T-cell (primary cell): ENCODE measurements around the gene WDR26. TPM values are rescaled to one million over a fixed set of nuclear protein-coding genes. Genes with fewer than 3 reads are reported as not detected.
"Not testable (repeated sequence)": the region's sequence is repeated elsewhere in the genome, so short reads cannot be mapped to it uniquely, and the experiment has no call there.

Source experiments
- ATAC-seq, 4 experiments: fragments of 200-7000 bp in 3 of 4; fragments of 150-1000 bp in 1 of 4; cut with Tn5 transposase; replicated peaks in 1 of 4; 1 replicate in 3 of 4; 2 replicates in 1 of 4; pipeline ENCODE4 v1.10.0; 2021; ENCODE audit warnings: moderate library complexity in 3 of 4, mild to moderate bottlenecking in 2 of 4, moderate number of reproducible peaks in 1 of 4
- CTCF ChIA-PET, 2 donors: fragments of 300-600 bp; sonication (Branson Sonifier 250); formaldehyde crosslinking; loops; one replicate each; lab custom pipeline; 2022; ENCODE audit warnings: antibody characterized with exemption in 2 of 2; lab: Charles Lee
- POLR2A ChIA-PET, 2 donors: fragments of 300-600 bp; sonication (Branson Sonifier 250); formaldehyde crosslinking; loops; one replicate each; lab custom pipeline; 2022; ENCODE audit warnings: antibody characterized with exemption in 2 of 2; lab: Charles Lee
- DNase-seq, 35 experiments: peaks; one replicate each; pipeline versions ENCODE4 v3.0.0 to v3.0.0-alpha.2; 2013 to 2023
- H3K27ac ChIP-seq: one replicate; pipeline ENCODE4 v1.5.1; 2013; ENCODE audit warnings: low read length
- H3K27me3 ChIP-seq, 2 experiments: replicated peaks in 1 of 2; 1 replicate in 1 of 2; 2 replicates in 1 of 2; pipeline versions ENCODE4 v1.6.1 to v1.7.0; 2013; ENCODE audit warnings: low read length in 1 of 2, mixed read lengths in 1 of 2; ENCODE audit not compliant: control insufficient read depth in 2 of 2, insufficient read depth in 2 of 2; ENCODE audit errors: extremely low read depth in 1 of 2
- H3K36me3 ChIP-seq, 2 donors: 1 replicate in 1 of 2; 2 replicates in 1 of 2; pipeline versions ENCODE4 v1.6.1 to v1.7.0; 2013; ENCODE audit warnings: low read length in 1 of 2; ENCODE audit not compliant: control insufficient read depth in 2 of 2, insufficient read depth in 1 of 2; ENCODE audit errors: extremely low read depth in 1 of 2
- H3K4me1 ChIP-seq, 2 experiments: 1 replicate in 1 of 2; 2 replicates in 1 of 2; pipeline versions ENCODE4 v1.6.1 to v1.7.0; 2013; ENCODE audit warnings: low read length in 2 of 2, mixed read lengths in 1 of 2; ENCODE audit not compliant: insufficient read depth in 2 of 2, control insufficient read depth in 1 of 2; ENCODE audit errors: extremely low read depth in 1 of 2
- H3K4me3 ChIP-seq, 2 donors: 1 replicate in 1 of 2; 2 replicates in 1 of 2; pipeline versions ENCODE4 v1.5.1 to v1.7.0; 2013; ENCODE audit warnings: mild to moderate bottlenecking in 2 of 2, low read length in 1 of 2, moderate library complexity in 1 of 2; ENCODE audit not compliant: control insufficient read depth in 1 of 2; ENCODE audit errors: extremely low read depth in 1 of 2
- H3K9me3 ChIP-seq: 2 replicates; pipeline ENCODE4 v1.7.0; 2013
- H3K27ac Mint-ChIP-seq, 2 donors: one replicate each; pipeline ENCODE4 v1.8.0; 2020 to 2021; ENCODE audit warnings: mild to moderate bottlenecking in 2 of 2, mixed read lengths in 2 of 2
- H3K27me3 Mint-ChIP-seq, 2 donors: one replicate each; pipeline ENCODE4 v1.8.0; 2021 to 2022; ENCODE audit warnings: mixed read lengths in 2 of 2
- H3K36me3 Mint-ChIP-seq: one replicate; pipeline ENCODE4 v1.8.0; 2021; ENCODE audit warnings: mixed read lengths
- H3K4me1 Mint-ChIP-seq, 3 donors: one replicate each; pipeline ENCODE4 v1.8.0; 2020 to 2022; ENCODE audit warnings: mixed read lengths in 3 of 3, mild to moderate bottlenecking in 1 of 3
- H3K4me3 Mint-ChIP-seq, 3 donors: one replicate each; pipeline ENCODE4 v1.8.0; 2020 to 2022; ENCODE audit warnings: mild to moderate bottlenecking in 3 of 3, mixed read lengths in 3 of 3, moderate library complexity in 3 of 3
- H3K9me3 Mint-ChIP-seq, 3 donors: one replicate each; pipeline ENCODE4 v1.8.0; 2020 to 2022; ENCODE audit warnings: mixed read lengths in 3 of 3
- WGBS: methylation state at CpG from one replicate; pipeline ENCODE4 v1.1.5; 2013; ENCODE audit warnings: missing lambda C conversion rate; ENCODE audit not compliant: insufficient coverage; 5-methylcytosine and 5-hydroxymethylcytosine counted together
- total RNA-seq, 35 experiments: library from RNA in 6 of 35; stranded (reverse) in 6 of 35; fragments of 120-200 nt in 1 of 35; gene quantifications; one replicate each; pipeline versions ENCODE4 v1.2.1 to v1.2.4 and lab custom pipeline; 2013 to 2026

WDR26 gene
- total RNA-seq, 5 donors from 2014 or later (not counting 1 experiment from before 2014, with no cell fraction given), result 90.7 to 166 (median 96.3) TPM

GRCh38 chr1:224343679-224344078 is 90.9 kb downstream of the WDR26 start:
- WGBS, result 25% methylated on average over 1 of the region's 3 CpGs
- H3K9me3 Mint-ChIP-seq, result peaks cover 0 to 12% (median 0%) of the 10 kb centered on the region in 3 donors
- no peaks in the 10 kb centered on the region for H3K36me3 Mint-ChIP-seq
- ATAC-seq, result no peak
- peak overlapping the region in 1 of 3 donors; percentile 27 for H3K4me3 Mint-ChIP-seq
- DNase-seq, result no peak
- POLR2A ChIA-PET, result interaction anchor here in 1 of 2 donors (0.5 to 0.6 kb wide), 2 partner anchors 23 to 31 kb away, joined by 3 read pairs; no protein-coding TSS in a partner anchor
- no peaks in the 10 kb centered on the region for H3K36me3 ChIP-seq
- peaks cover 0 to 7% of the 10 kb centered on the region in 2 experiments for H3K27me3 ChIP-seq
- H3K4me3 ChIP-seq, result no peak overlapping the region
- no peak overlapping the region for H3K27ac ChIP-seq
- no peaks in the 10 kb centered on the region for H3K27me3 Mint-ChIP-seq
- CTCF ChIA-PET, result interaction anchor here in 1 of 2 donors (0.9 kb wide), 1 partner anchor 10 kb away, joined by 3 read pairs; no protein-coding TSS in a partner anchor
- peaks cover 11 to 16% of the 10 kb centered on the region in 2 experiments for H3K4me1 ChIP-seq
- peaks cover 15 to 26% (median 26%) of the 10 kb centered on the region in 3 donors for H3K4me1 Mint-ChIP-seq
- no peak overlapping the region for H3K27ac Mint-ChIP-seq
- H3K9me3 ChIP-seq, result no peaks in the 10 kb centered on the region

GRCh38 chr1:224340453-224341384 is 93.9 kb downstream of the WDR26 start:
- H3K36me3 ChIP-seq, H3K36me3 Mint-ChIP-seq, H3K9me3 ChIP-seq, H3K27me3 Mint-ChIP-seq, H3K9me3 Mint-ChIP-seq, POLR2A ChIA-PET, CTCF ChIA-PET, H3K4me1 Mint-ChIP-seq, H3K4me1 ChIP-seq, H3K27ac ChIP-seq, H3K27me3 ChIP-seq: not testable (repeated sequence)
- H3K4me3 ChIP-seq, result peak overlapping the region; percentile 55 to 71
- Mint-ChIP-seq H3K4me3 (peak overlapping the region; percentile 59 to 76 (median 75)), H3K27ac (peak overlapping the region in 1 of 2 donors; percentile 39)
- ATAC-seq, result peak; percentile 84 to 97 (median 90)
- 12% methylated on average over 23 of the region's 36 CpGs for WGBS
- DNase-seq, result peak in 29 of 35 experiments; percentile 1 to 59 (median 23)

- no peak overlapping the region for H3K4me3 Mint-ChIP-seq
- ATAC-seq, result no peak
These were observed 95.1 kb downstream of the WDR26 start for GRCh38 chr1:224339442-224340033.

GRCh38 chr1:224338150-224338838 is 96.3 kb downstream of the WDR26 start:
- peaks cover 0 to 9% (median 0%) of the 10 kb centered on the region in 3 donors for H3K9me3 Mint-ChIP-seq
- no peaks in the 10 kb centered on the region for H3K36me3 Mint-ChIP-seq
- Histone ChIP-seq H3K4me3 (no peak overlapping the region), H3K27ac (no peak overlapping the region), H3K36me3 (no peaks in the 10 kb centered on the region), H3K9me3 (no peaks in the 10 kb centered on the region), H3K27me3 (peaks cover 0 to 5% of the 10 kb centered on the region in 2 experiments), H3K4me1 (peaks cover 0 to 6% of the 10 kb centered on the region in 2 experiments)
- no peak overlapping the region for H3K4me3 Mint-ChIP-seq
- DNase-seq (no peak), ATAC-seq (no peak)
- POLR2A ChIA-PET, result interaction anchor here in 1 of 2 donors (0.7 kb wide), 1 partner anchor 21 kb away, joined by 3 read pairs; no protein-coding TSS in a partner anchor
- H3K27me3 Mint-ChIP-seq, result no peaks in the 10 kb centered on the region
- CTCF ChIA-PET, result interaction anchor here in 1 of 2 donors (0.5 kb wide), 1 partner anchor 53 kb away, joined by 16 read pairs; no protein-coding TSS in a partner anchor
- WGBS, result 86% methylated on average over 3 of the region's 4 CpGs
- H3K4me1 Mint-ChIP-seq, result peaks cover 4 to 20% (median 18%) of the 10 kb centered on the region in 3 donors
- peak overlapping the region in 1 of 2 donors; percentile 48 for H3K27ac Mint-ChIP-seq

More at GRCh38 chr1:224339442-224340033, 95.1 kb downstream of the WDR26 start:
- Mint-ChIP-seq H3K4me1 (peaks cover 0 to 9% (median 7%) of the 10 kb centered on the region in 3 donors), H3K27ac (no peak overlapping the region), H3K36me3 (no peaks in the 10 kb centered on the region), H3K9me3 (peaks cover 0 to 9% (median 0%) of the 10 kb centered on the region in 3 donors), H3K27me3 (no peaks in the 10 kb centered on the region)
- POLR2A ChIA-PET, result no interaction called here
- CTCF ChIA-PET, result no interaction called here
- DNase-seq, result no peak
- H3K9me3 ChIP-seq, result no peaks in the 10 kb centered on the region
- no peaks in the 10 kb centered on the region for H3K36me3 ChIP-seq
- H3K27me3 ChIP-seq, result peaks cover 0 to 5% of the 10 kb centered on the region in 2 experiments
- H3K27ac ChIP-seq, result no peak overlapping the region
- H3K4me3 ChIP-seq, result no peak overlapping the region
- WGBS, result no CpG with 5 or more reads among the region's 4 CpGs
- H3K4me1 ChIP-seq, result peaks cover 0 to 6% of the 10 kb centered on the region in 2 experiments

Other genes with a start within 250 kb of the WDR26 start
- gene NVL, start 104.6 kb downstream of the WDR26 start, total RNA-seq, result 10 to 100 TPM; 32.5 to 42.0 (median 37.6) TPM
- gene CNIH4, start 77.9 kb downstream of the WDR26 start, total RNA-seq, result 10 to 100 TPM; 25.9 to 40.9 (median 38.8) TPM
- gene CNIH3, start 181.5 kb upstream of the WDR26 start, total RNA-seq, result 1 to 10 TPM; 2.3 to 3.6 (median 2.4) TPM